Left lung (tissue), 10 donors: ENCODE results near the gene TEK. TPM values are rescaled to one million over a fixed set of nuclear protein-coding genes. Genes with fewer than 3 reads are reported as not detected.

Source experiments
- ATAC-seq: fragments of 200-7000 bp; cut with Tn5 transposase; one replicate; pipeline ENCODE4 v1.9.1; 2020; ENCODE audit warnings: moderate library complexity
- DNase-seq, 4 donors: peaks; one replicate each; pipeline ENCODE4 v3.0.0-alpha.2; 2013 to 2020
- H3K27ac ChIP-seq, 2 donors: fragments of 200-600 bp; sonication (generic) in 1 of 2; one replicate each; pipeline versions ENCODE4 v1.5.0 to v1.8.0; 2020 to 2021
- H3K27me3 ChIP-seq, 2 donors: fragments of 200-600 bp; sonication (generic) in 1 of 2; one replicate each; pipeline versions ENCODE4 v1.5.0 to v1.8.0; 2020 to 2021
- H3K36me3 ChIP-seq, 2 donors: fragments of 200-600 bp; sonication (generic) in 1 of 2; one replicate each; pipeline versions ENCODE4 v1.5.0 to v1.8.0; 2020 to 2021
- H3K4me1 ChIP-seq, 2 donors: fragments of 200-600 bp; one replicate each; pipeline ENCODE4 v1.8.0; 2021
- H3K4me3 ChIP-seq, 2 donors: fragments of 200-600 bp; sonication (generic) in 1 of 2; one replicate each; pipeline versions ENCODE4 v1.5.0 to v1.8.0; 2020 to 2021; ENCODE audit warnings: mild to moderate bottlenecking in 1 of 2
- H3K9me3 ChIP-seq, 2 donors: fragments of 200-600 bp; sonication (generic) in 1 of 2; one replicate each; pipeline versions ENCODE4 v1.5.0 to v1.8.0; 2020 to 2021
- CTCF ChIP-seq, 2 donors: fragments of 200-600 bp; sonication (generic) in 1 of 2; IDR thresholded peaks; one replicate each; pipeline versions ENCODE4 v1.5.0 to v1.8.0; 2021; ENCODE audit warnings: antibody characterized with exemption in 2 of 2
- intact Hi-C, 2 donors: fragments of 100-400 bp; cut with DNase I; formaldehyde crosslinking; loops; one replicate each; pipeline versions ENCODE4 v1.11.2 to v1.14.2; 2022
- polyA plus RNA-seq, 6 donors: library from polyadenylated mRNA; unstranded; fragments of 120-200 nt; gene quantifications; one replicate each; pipeline ENCODE4 v1.2.1, GENCODE V29; 2013; ENCODE audit not compliant: insufficient read length in 6 of 6
- total RNA-seq, 2 donors: library from RNA; stranded (reverse); fragmentation: NEBNext Ultra II Directional; extraction: Animal tissue kit (Norgen Biotek cat#: 25700); gene quantifications; one replicate each; pipeline ENCODE4 v1.2.1, GENCODE V29; 2021
- donor health status: DM: no; HTN: yes; CAD: no.
- donor health status: DM: no; HTN: no; CAD: no.

The TEK gene
- total and polyA plus RNA-seq, 8 donors = 20.3 to 55.6 (median 42.1) TPM

DNA sequence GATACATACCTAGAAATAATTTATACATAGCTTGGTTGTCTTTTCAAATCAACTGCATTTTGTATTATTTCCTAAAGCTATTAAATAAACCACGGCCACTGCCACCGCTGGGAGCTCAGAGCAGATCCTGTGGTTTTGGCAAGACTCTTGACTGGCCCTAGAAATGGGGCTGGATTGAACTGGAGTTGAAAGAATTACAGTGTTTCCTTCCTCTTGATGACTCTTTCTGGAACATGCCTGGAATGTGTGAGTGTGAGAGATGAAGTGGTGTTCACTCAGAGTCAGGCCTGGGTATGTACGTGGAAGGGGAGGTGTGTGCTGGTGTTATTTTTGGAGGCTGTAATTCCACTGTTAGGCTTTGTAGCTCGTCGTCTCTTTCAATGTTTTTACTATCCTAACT is 45.9 kb downstream of the TEK start:
- ATAC-seq = peak; percentile 96
- no peaks in the 10 kb centered on the region for H3K36me3 ChIP-seq
- H3K27me3 ChIP-seq = no peaks in the 10 kb centered on the region
- no peaks in the 10 kb centered on the region for H3K9me3 ChIP-seq
- no peak for TF ChIP-seq CTCF (IDR thresholded peaks at IDR 0.05)
- DNase-seq = peak in 2 of 4 donors; percentile 41 to 44
- intact Hi-C loops = no loop called here
- peaks cover 8 to 21% of the 10 kb centered on the region in 2 donors for H3K4me1 ChIP-seq
- no peak overlapping the region for H3K4me3 ChIP-seq
- H3K27ac ChIP-seq = peak overlapping the region in 1 of 2 donors; percentile 62

DNA sequence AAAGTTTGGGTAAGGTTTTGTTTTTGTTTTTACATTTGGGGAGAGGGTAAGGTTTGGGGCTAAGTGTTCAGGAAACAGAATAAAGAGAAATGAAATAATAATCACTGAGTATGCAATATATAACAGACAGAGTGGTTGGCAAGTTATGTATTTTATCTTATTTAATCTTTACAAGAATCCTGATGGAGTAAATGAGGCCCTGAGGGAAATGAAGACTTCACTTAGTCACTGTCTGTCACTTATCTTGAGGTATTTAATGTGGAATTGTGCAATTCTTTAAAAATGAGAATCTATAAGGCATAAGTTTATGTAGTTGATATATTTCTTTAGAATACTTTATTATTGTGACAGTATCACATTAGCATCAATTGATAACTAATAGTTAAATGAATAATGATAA is 48.1 kb downstream of the TEK start:
- Histone ChIP-seq H3K4me3 (no peak overlapping the region), H3K9me3 (no peaks in the 10 kb centered on the region), H3K27me3 (no peaks in the 10 kb centered on the region), H3K27ac (no peak overlapping the region), H3K36me3 (no peaks in the 10 kb centered on the region), H3K4me1 (peaks cover 3 to 9% of the 10 kb centered on the region in 2 donors)
- intact Hi-C loops = no loop called here
- no peak for TF ChIP-seq CTCF (IDR thresholded peaks at IDR 0.05)
- DNase-seq = no peak
- ATAC-seq = no peak

DNA sequence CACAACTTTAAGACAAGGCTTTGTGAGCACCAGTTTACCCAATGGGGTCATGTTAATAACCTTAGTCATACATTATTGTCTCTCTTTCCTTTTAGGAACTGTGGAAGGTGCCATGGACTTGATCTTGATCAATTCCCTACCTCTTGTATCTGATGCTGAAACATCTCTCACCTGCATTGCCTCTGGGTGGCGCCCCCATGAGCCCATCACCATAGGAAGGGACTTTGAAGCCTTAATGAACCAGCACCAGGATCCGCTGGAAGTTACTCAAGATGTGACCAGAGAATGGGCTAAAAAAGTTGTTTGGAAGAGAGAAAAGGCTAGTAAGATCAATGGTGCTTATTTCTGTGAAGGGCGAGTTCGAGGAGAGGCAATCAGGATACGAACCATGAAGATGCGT is 48.7 kb downstream of the TEK start:
- Histone ChIP-seq H3K27ac (no peak overlapping the region), H3K4me1 (peaks cover 3 to 9% of the 10 kb centered on the region in 2 donors), H3K4me3 (no peak overlapping the region), H3K36me3 (no peaks in the 10 kb centered on the region), H3K9me3 (no peaks in the 10 kb centered on the region), H3K27me3 (no peaks in the 10 kb centered on the region)
- no peak for ATAC-seq
- no peak for DNase-seq
- no peak for TF ChIP-seq CTCF (IDR thresholded peaks at IDR 0.05)
- intact Hi-C loops = no loop called here

GRCh38 chr9:27160636-27161035 is 51.6 kb downstream of the TEK start:
- no peak overlapping the region for H3K27ac ChIP-seq
- ATAC-seq (no peak), DNase-seq (no peak)
- no peaks in the 10 kb centered on the region for H3K4me1 ChIP-seq
- no peaks in the 10 kb centered on the region for H3K9me3 ChIP-seq
- TF ChIP-seq CTCF (IDR thresholded peaks at IDR 0.05) = no peak
- H3K27me3 ChIP-seq = no peaks in the 10 kb centered on the region
- no peak overlapping the region for H3K4me3 ChIP-seq
- intact Hi-C loops = no loop called here
- no peaks in the 10 kb centered on the region for H3K36me3 ChIP-seq

GRCh38 chr9:27162045-27162444 is 53.0 kb downstream of the TEK start:
- H3K27me3 ChIP-seq = no peaks in the 10 kb centered on the region
- H3K36me3 ChIP-seq = no peaks in the 10 kb centered on the region
- no peaks in the 10 kb centered on the region for H3K4me1 ChIP-seq
- no peaks in the 10 kb centered on the region for H3K9me3 ChIP-seq
- DNase-seq (peak in 2 of 4 donors; percentile 72 to 78), ATAC-seq (no peak)
- H3K4me3 ChIP-seq = no peak overlapping the region
- intact Hi-C loops = no loop called here
- H3K27ac ChIP-seq = no peak overlapping the region
- no peak for TF ChIP-seq CTCF (IDR thresholded peaks at IDR 0.05)
